ENCODE results near the gene ACADL. TPM values are rescaled to one million over a fixed set of nuclear protein-coding genes. Genes with fewer than 3 reads are reported as not detected.
"Not testable (repeated sequence)": the region's sequence is repeated elsewhere in the genome, so short reads cannot be mapped to it uniquely, and the experiment has no call there.

Gene ACADL
- total and polyA plus RNA-seq, 12 donors: 0.16 to 4.3 (median 0.86) TPM

DNA sequence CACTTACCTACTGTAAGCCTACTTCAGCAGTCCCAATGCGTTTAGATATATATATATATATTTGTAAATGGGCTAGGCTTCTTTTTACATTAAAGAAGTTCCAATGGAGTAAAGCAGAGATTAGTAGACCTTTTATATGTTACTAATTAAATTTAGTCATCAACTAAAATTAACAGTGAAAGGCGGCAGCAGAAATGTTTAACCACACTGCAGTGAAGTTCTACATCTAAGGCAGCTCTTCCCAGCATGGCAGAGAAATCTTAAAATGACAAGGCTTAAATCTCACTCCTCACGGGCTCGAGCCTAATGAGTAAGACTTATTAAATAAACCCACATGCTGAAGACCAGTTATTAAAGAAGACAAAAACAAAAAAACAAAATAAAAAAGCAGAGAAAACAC is 34.9 kb downstream of the ACADL start:
- no peaks in the 10 kb centered on the region for H3K36me3 ChIP-seq
- DNase-seq (no peak), ATAC-seq (no peak)
- peaks cover 0 to 8% (median 0%) of the 10 kb centered on the region in 9 donors for H3K4me1 ChIP-seq
- peaks cover 0 to 19% (median 10%) of the 10 kb centered on the region in 11 donors for H3K9me3 ChIP-seq
- H3K27me3 ChIP-seq: no peaks in the 10 kb centered on the region
- WGBS, 2 donors: 90 to 92% methylated on average over 4 of the region's 4 CpGs
- H3K27ac ChIP-seq: no peak overlapping the region
- H3K4me3 ChIP-seq: no peak overlapping the region
- intact Hi-C loops (cut with DNase I): loop anchor here in 3 of 10 donors (10.0 kb wide), 4 partner anchors 116 to 866 kb away; no protein-coding TSS in a partner anchor
- TF ChIP-seq, protein P1, sequence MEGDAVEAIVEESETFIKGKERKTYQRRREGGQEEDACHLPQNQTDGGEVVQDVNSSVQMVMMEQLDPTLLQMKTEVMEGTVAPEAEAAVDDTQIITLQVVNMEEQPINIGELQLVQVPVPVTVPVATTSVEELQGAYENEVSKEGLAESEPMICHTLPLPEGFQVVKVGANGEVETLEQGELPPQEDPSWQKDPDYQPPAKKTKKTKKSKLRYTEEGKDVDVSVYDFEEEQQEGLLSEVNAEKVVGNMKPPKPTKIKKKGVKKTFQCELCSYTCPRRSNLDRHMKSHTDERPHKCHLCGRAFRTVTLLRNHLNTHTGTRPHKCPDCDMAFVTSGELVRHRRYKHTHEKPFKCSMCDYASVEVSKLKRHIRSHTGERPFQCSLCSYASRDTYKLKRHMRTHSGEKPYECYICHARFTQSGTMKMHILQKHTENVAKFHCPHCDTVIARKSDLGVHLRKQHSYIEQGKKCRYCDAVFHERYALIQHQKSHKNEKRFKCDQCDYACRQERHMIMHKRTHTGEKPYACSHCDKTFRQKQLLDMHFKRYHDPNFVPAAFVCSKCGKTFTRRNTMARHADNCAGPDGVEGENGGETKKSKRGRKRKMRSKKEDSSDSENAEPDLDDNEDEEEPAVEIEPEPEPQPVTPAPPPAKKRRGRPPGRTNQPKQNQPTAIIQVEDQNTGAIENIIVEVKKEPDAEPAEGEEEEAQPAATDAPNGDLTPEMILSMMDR (IDR thresholded peaks at IDR 0.05): no peak

DNA sequence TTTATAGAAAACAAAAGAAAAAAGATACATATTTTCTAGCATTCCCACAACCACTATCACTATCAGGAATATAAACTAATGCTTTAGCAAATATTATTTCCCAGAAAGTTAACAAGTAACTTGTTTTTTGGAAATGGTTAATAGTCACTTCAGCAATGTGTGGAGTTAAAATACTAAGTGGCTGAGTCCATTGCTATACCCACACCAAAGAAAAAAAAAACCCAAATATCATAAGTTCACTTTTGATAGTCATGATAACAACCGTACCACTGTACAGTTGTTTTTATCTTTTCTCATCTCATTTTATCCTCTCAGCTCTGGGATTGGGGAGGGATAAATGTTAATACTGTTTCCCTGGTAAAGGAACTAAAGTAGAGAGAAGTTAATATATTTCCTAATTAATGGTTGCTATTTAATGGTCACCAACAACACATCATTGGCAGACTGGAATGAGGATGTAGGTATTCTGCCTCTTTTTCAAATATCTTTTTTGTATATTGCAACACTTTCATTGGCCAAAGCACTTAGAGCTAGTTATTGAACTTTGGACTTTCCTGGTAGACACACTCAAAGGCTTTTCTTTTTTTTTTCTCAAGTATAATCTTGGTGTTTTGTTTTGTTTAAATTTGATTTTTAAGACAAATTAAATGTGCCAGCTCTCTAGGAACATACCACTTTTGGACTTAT is 35.7 kb downstream of the ACADL start:
- H3K9me3 ChIP-seq: peaks cover 0 to 27% (median 14%) of the 10 kb centered on the region in 11 donors
- DNase-seq (no peak), ATAC-seq (no peak)
- intact Hi-C loops (cut with DNase I): loop anchor here in 3 of 10 donors (10.0 kb wide), 4 partner anchors 115 to 865 kb away; no protein-coding TSS in a partner anchor
- no peak overlapping the region for H3K27ac ChIP-seq
- H3K36me3 ChIP-seq: no peaks in the 10 kb centered on the region
- 48 to 63% methylated on average over 1 of the region's 1 CpG for WGBS, 2 donors
- TF ChIP-seq, protein P1 (IDR thresholded peaks at IDR 0.05): no peak
- H3K27me3 ChIP-seq: no peaks in the 10 kb centered on the region
- H3K4me3 ChIP-seq: no peak overlapping the region
- H3K4me1 ChIP-seq: peaks cover 0 to under 1% (median 0%) of the 10 kb centered on the region in 9 donors

DNA sequence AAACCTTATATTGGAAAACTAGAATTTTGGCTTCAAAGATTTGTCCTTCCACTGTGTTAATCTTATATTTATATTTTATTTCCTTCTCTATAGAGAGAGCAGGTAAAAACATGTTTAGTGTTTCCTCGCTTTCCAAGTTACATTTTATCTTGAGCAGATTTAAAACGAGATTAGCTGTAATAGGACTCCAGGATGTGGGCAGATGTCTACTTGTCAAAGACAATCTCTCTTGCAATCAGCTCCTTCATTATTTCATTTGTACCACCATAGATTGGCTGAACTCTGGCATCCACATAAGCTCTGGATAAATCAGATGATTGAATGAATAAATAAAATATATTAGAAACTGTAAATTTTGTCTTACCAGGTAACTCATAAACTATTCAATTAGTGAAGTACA is 36.5 kb downstream of the ACADL start:
- no peak overlapping the region for H3K27ac ChIP-seq
- no peaks in the 10 kb centered on the region for H3K27me3 ChIP-seq
- TF ChIP-seq, protein P1 (IDR thresholded peaks at IDR 0.05): no peak
- no peak for ATAC-seq
- H3K4me3 ChIP-seq: no peak overlapping the region
- no peaks in the 10 kb centered on the region for H3K36me3 ChIP-seq
- intact Hi-C loops (cut with DNase I): no loop called here
- 59 to 62% methylated on average over 2 of the region's 2 CpGs for WGBS, 2 donors
- H3K9me3 ChIP-seq: peaks cover 0 to 35% (median 22%) of the 10 kb centered on the region in 11 donors
- H3K4me1 ChIP-seq: no peaks in the 10 kb centered on the region
- DNase-seq: no peak

DNA sequence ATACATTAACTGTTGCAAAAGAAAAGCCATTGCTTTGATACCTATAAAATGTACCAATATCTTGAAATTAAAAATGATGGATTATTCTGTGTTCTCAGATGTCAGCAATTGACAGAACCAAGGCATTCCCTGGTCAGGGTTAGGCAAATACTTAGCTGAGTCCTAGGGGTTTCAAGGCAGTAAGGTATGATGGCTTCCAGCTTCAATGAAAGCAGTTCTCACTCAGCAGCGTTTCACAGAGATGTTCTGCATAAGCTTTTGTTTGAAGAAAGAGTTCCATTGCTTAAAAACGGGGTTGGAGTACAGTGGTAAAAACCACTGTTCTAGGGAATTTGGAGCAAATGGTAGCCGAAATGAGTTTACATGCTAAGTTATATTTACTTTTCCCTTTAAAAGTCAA is 37.1 kb downstream of the ACADL start:
- no peak for ATAC-seq
- no peak overlapping the region for H3K27ac ChIP-seq
- intact Hi-C loops (cut with DNase I): no loop called here

DNA sequence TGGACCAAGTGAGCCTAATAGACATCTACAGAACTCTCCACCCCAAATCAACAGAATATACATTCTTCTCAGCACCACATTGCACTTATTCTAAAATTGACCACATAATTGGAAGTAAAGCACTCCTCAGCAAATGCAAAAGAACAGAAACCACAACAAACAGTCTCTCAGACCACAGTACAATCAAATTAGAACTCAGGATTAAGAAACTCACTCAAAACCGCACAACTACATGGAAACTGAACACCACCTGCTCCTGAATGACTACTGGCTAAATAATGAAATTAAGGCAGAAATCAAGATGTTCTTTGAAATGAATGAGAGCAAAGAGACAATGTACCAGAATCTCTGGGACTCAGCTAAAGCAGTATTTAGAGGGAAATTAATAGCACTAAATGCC is 41.3 kb downstream of the ACADL start:
- H3K27ac ChIP-seq; intact Hi-C loops (cut with DNase I); H3K36me3 ChIP-seq; DNase-seq; ATAC-seq; H3K4me1 ChIP-seq; H3K27me3 ChIP-seq; H3K4me3 ChIP-seq: not testable (repeated sequence)
- WGBS, 2 donors: 89 to 97% methylated on average over 1 of the region's 1 CpG
- peaks cover 0 to 46% (median 25%) of the 10 kb centered on the region in 11 donors for H3K9me3 ChIP-seq

More for the DNA sequence above, 37.1 kb downstream of the ACADL start:
- WGBS, 2 donors: 64 to 65% methylated on average over 3 of the region's 3 CpGs
- H3K36me3 ChIP-seq: no peaks in the 10 kb centered on the region
- H3K4me3 ChIP-seq: no peak overlapping the region
- no peaks in the 10 kb centered on the region for H3K27me3 ChIP-seq
- H3K4me1 ChIP-seq: no peaks in the 10 kb centered on the region
- no peak for DNase-seq
- peaks cover 0 to 41% (median 25%) of the 10 kb centered on the region in 11 donors for H3K9me3 ChIP-seq
- TF ChIP-seq, protein P1 (IDR thresholded peaks at IDR 0.05): no peak

DNA sequence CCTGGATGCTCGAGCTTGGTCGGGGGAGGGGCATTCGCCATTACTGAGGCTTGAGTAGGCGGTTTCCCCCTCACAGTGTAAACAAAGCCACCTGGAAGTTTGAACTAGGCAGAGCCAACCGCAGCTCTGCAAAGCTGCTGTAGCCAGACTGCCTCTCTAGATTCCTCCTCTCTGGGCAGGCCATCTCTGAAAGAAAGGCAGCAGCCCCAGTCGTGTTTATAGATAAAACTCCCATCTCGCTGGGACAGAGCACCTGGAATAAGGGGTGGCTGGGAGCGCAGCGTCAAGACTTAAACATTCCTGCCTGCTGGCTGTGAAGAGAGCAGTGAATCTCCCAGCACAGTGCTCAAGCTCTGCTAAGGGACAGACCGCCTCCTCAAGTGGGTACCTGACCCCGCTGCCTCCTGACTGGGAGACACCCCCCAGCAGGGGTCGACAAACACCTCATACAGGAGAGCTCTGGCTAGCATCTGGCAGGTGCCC is 43.6 kb downstream of the ACADL start:
- H3K9me3 ChIP-seq: peaks cover 0 to 45% (median 25%) of the 10 kb centered on the region in 11 donors
- H3K4me1 ChIP-seq; DNase-seq; H3K27ac ChIP-seq; H3K36me3 ChIP-seq; H3K27me3 ChIP-seq; intact Hi-C loops (cut with DNase I); ATAC-seq; H3K4me3 ChIP-seq: not testable (repeated sequence)
- WGBS, 2 donors: 57 to 65% methylated on average over 12 of the region's 12 CpGs

DNA sequence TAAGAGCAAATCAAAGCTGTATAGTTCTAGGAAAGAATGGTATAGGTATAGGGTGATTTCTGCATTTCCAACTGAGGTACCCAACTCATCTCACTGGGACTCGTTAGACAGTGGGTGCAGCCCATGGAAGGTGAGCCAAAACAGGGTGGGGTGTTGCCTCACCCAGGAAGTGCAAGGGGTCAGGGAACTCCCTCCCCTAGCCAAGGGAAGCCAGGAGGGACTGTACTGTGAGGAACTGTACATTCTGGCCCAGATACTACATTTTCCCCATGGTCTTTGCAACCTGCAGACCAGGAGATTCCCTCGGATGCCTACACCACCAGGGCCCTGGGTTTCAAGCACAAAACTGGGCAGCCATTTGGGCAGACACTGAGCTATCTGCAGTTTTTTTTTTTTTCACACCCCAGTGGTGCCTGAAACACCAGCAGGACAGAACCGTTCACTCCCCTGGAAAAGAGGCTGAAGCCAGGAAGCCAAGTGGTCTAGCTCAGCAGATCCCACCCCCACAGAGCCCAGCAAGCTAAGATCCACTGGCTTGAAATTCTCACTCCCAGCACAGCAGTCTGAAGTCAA is 44.1 kb downstream of the ACADL start:
- H3K27me3 ChIP-seq; ATAC-seq; DNase-seq; H3K27ac ChIP-seq; H3K4me1 ChIP-seq; H3K36me3 ChIP-seq; H3K4me3 ChIP-seq; intact Hi-C loops (cut with DNase I): not testable (repeated sequence)
- 65 to 68% methylated on average over 3 of the region's 3 CpGs for WGBS, 2 donors
- peaks cover 0 to 40% (median 21%) of the 10 kb centered on the region in 11 donors for H3K9me3 ChIP-seq

All from heart right ventricle (tissue), 16 donors.